Heart left ventricle (tissue), 16 donors: ENCODE measurements around the gene TBX18. TPM values are rescaled to one million over a fixed set of nuclear protein-coding genes. Genes with fewer than 3 reads are reported as not detected.

Source experiments
- ATAC-seq, 4 donors: fragments of 200-7000 bp; cut with Tn5 transposase; one replicate each; pipeline ENCODE4 v1.9.1; 2020 to 2022; ENCODE audit warnings: moderate library complexity in 4 of 4, mild to moderate bottlenecking in 3 of 4, moderate number of reproducible peaks in 1 of 4
- DNase-seq, 5 donors: peaks; one replicate each; pipeline ENCODE4 v3.0.0-alpha.2; 2020
- H3K27ac ChIP-seq, 12 donors: fragments of 200-600 bp; sonication (generic) in 4 of 12; one replicate each; pipeline versions ENCODE4 v1.5.0 to v1.8.0; 2016 to 2022; ENCODE audit warnings: mild to moderate bottlenecking in 2 of 12
- H3K27me3 ChIP-seq, 9 donors: fragments of 200-600 bp; sonication (generic) in 2 of 9; one replicate each; pipeline versions ENCODE4 v1.5.1 to v1.8.0; 2016 to 2022; ENCODE audit warnings: mild to moderate bottlenecking in 3 of 9
- H3K36me3 ChIP-seq, 9 donors: fragments of 200-600 bp; sonication (generic) in 2 of 9; one replicate each; pipeline versions ENCODE4 v1.5.0 to v1.8.0; 2018 to 2022; ENCODE audit warnings: mild to moderate bottlenecking in 2 of 9
- H3K4me1 ChIP-seq, 12 donors: fragments of 200-600 bp; sonication (generic) in 4 of 12; one replicate each; pipeline versions ENCODE4 v1.5.0 to v1.8.0; 2016 to 2022; ENCODE audit warnings: mild to moderate bottlenecking in 3 of 12
- H3K4me3 ChIP-seq, 12 donors: fragments of 200-600 bp; sonication (generic) in 4 of 12; one replicate each; pipeline versions ENCODE4 v1.5.0 to v1.8.0; 2017 to 2022; ENCODE audit warnings: mild to moderate bottlenecking in 9 of 12, moderate library complexity in 4 of 12
- H3K9me3 ChIP-seq, 12 donors: fragments of 200-600 bp; sonication (generic) in 4 of 12; one replicate each; pipeline versions ENCODE4 v1.5.0 to v1.8.0; 2016 to 2022; ENCODE audit warnings: mild to moderate bottlenecking in 1 of 12
- CTCF ChIP-seq, 12 donors: fragments of 200-600 bp; sonication (generic) in 4 of 12; IDR thresholded peaks; one replicate each; pipeline versions ENCODE4 v1.5.0 to v1.8.0; 2018 to 2022; ENCODE audit warnings: antibody characterized with exemption in 12 of 12, mild to moderate bottlenecking in 5 of 12
- POLR2A ChIP-seq, 2 donors: fragments of 450-650 bp; IDR thresholded peaks; one replicate each; pipeline ENCODE4 v1.6.1; 2017; ENCODE audit warnings: antibody characterized with exemption in 2 of 2, mild to moderate bottlenecking in 2 of 2, moderate library complexity in 2 of 2
- WGBS, 4 donors: extraction: QIAGEN DNeasy Blood & Tissue Kit in 2 of 4; methylation state at CpG; one replicate each; pipeline versions ENCODE4 v1.1.5 to v1.1.7; 2013 to 2018; 5-methylcytosine and 5-hydroxymethylcytosine counted together
- intact Hi-C, 10 donors: fragments of 100-400 bp; cut with DNase I; formaldehyde crosslinking; loops; one replicate each; pipeline versions ENCODE4 v1.11.1 to v1.14.2; 2022
- polyA plus RNA-seq, 2 donors: library from polyadenylated mRNA; stranded (reverse); fragments of 200-250 nt; gene quantifications; one replicate each; pipeline ENCODE4 v1.2.3, GENCODE V29; 2013
- total RNA-seq, 9 donors: library from RNA; depleted of rRNA in 2 of 9; stranded (reverse); fragments of >200 nt in 2 of 9; fragmentation: NEBNext Ultra II Directional in 3 of 9; extraction: Animal tissue kit (Norgen Biotek cat#: 25700) in 3 of 9; gene quantifications; one replicate each; pipeline versions ENCODE4 v1.1.0 to v1.2.4, GENCODE V29; 2016 to 2023
- donor health status: ischemic (EF 13 %, LVEDD 7.1; RV severe dilation, severe dysfunction).
- donor health status: healthy with polysubstance abuse.
- donor health status: DM: no; HTN: yes; CAD: no.
- donor health status: DM: no; HTN: no; CAD: no.
- donor health status: ischemic (EF 25% LVEDD 6.9; RV normal size, moderate dysfunction).
- donor health status: ischemic (EF 25% LVEDD 5.7; RV mildly dilated, moderate dysfunction).
- donor health status: healthy.
- donor health status: DM: yes; HTN: yes; CAD: no.
- donor health status: ischemic (EF 35%, LVEDD 5.7; RV mildly dilated, moderate dysfunction).
- donor health status: nonischemic (EF 11% LVEDD 7.7; RV severe dilation, severe dysfunction).
- donor health status: DM: yes; HTN: yes; CAD: no.
- donor health status: PGD.
- donor health status: ischemic (EF 29% LVEDD 5.4; RV normal size, mild dysfunction).
- donor health status: nonischemic (EF 23%, LVEDD 6.1; RV moderate dilation, normal function).

Gene TBX18
- total and polyA plus RNA-seq, 11 donors: 1.3 to 14.9 (median 2.3) TPM

GRCh38 chr6:84645000-84645399 lies 119.4 kb downstream of the TBX18 start:
- Histone ChIP-seq H3K36me3 (no peaks in the 10 kb centered on the region), H3K4me3 (no peak overlapping the region), H3K4me1 (peaks cover 0 to 4% (median 0%) of the 10 kb centered on the region in 12 donors), H3K27me3 (no peaks in the 10 kb centered on the region), H3K27ac (no peak overlapping the region), H3K9me3 (no peaks in the 10 kb centered on the region)
- no peak for ATAC-seq
- no peak for TF ChIP-seq POLR2A (IDR thresholded peaks at IDR 0.05)
- no peak for TF ChIP-seq CTCF (IDR thresholded peaks at IDR 0.05)
- no peak for DNase-seq
- intact Hi-C loops: loop anchor here in 1 of 10 donors (10.0 kb wide), 1 partner anchor 120 kb away; the partner anchor contains the start of gene TBX18

- no peak for DNase-seq
- Histone ChIP-seq H3K27ac (no peak overlapping the region), H3K4me1 (peaks cover 0 to 4% (median 0%) of the 10 kb centered on the region in 12 donors), H3K36me3 (no peaks in the 10 kb centered on the region), H3K27me3 (no peaks in the 10 kb centered on the region), H3K4me3 (no peak overlapping the region), H3K9me3 (no peaks in the 10 kb centered on the region)
- TF ChIP-seq CTCF (IDR thresholded peaks at IDR 0.05) (no peak), POLR2A (IDR thresholded peaks at IDR 0.05) (no peak)
- no peak for ATAC-seq
- 66 to 74% (median 70%) methylated on average over 3 of the region's 3 CpGs for WGBS, 4 donors
- intact Hi-C loops: loop anchor here in 1 of 10 donors (10.0 kb wide), 1 partner anchor 121 kb away; the partner anchor contains the start of gene TBX18
Measured at GRCh38 chr6:84643778-84644177, 120.6 kb downstream of the TBX18 start.

GRCh38 chr6:84641076-84641475 lies 123.3 kb downstream of the TBX18 start:
- intact Hi-C loops: loop anchor here in 1 of 10 donors (10.0 kb wide), 1 partner anchor 124 kb away; the partner anchor contains the start of gene TBX18
- 16 to 25% (median 21%) methylated on average over 4 of the region's 4 CpGs for WGBS, 4 donors

GRCh38 chr6:84639396-84639795 lies 125.0 kb downstream of the TBX18 start:
- Histone ChIP-seq H3K27ac (no peak overlapping the region), H3K36me3 (no peaks in the 10 kb centered on the region), H3K9me3 (peaks cover 0 to 5% (median 0%) of the 10 kb centered on the region in 12 donors), H3K4me3 (no peak overlapping the region), H3K4me1 (peaks cover 0 to 4% (median 0%) of the 10 kb centered on the region in 12 donors), H3K27me3 (no peaks in the 10 kb centered on the region)
- DNase-seq: no peak
- TF ChIP-seq POLR2A (IDR thresholded peaks at IDR 0.05) (no peak), CTCF (IDR thresholded peaks at IDR 0.05) (no peak)
- ATAC-seq: no peak
- intact Hi-C loops: no loop called here
- WGBS, 4 donors: 70 to 75% (median 73%) methylated on average over 3 of the region's 3 CpGs

More at GRCh38 chr6:84641076-84641475, 123.3 kb downstream of the TBX18 start:
- H3K36me3 ChIP-seq: no peaks in the 10 kb centered on the region
- peak overlapping the region in 2 of 12 donors; percentile 37 to 48 for H3K27ac ChIP-seq
- no peak overlapping the region for H3K4me3 ChIP-seq
- peaks cover 0 to 4% (median 0%) of the 10 kb centered on the region in 12 donors for H3K4me1 ChIP-seq
- peaks cover 0 to 5% (median 0%) of the 10 kb centered on the region in 12 donors for H3K9me3 ChIP-seq
- ATAC-seq (peak in 3 of 4 donors; percentile 69 to 78 (median 70)), DNase-seq (peak in 1 of 5 donors; percentile 31)
- no peaks in the 10 kb centered on the region for H3K27me3 ChIP-seq
- TF ChIP-seq CTCF (IDR thresholded peaks at IDR 0.05): no peak
